Muscle of leg (tissue), 11 donors: Measurements from ENCODE around the gene CGB5. TPM values are rescaled to one million over a fixed set of nuclear protein-coding genes. Genes with fewer than 3 reads are reported as not detected.
"Not testable (repeated sequence)": the region's sequence is repeated elsewhere in the genome, so short reads cannot be mapped to it uniquely, and the experiment has no call there.

Source experiments
- DNase-seq: peaks from one replicate; pipeline ENCODE4 v3.0.0; 2013
- H3K27ac ChIP-seq: one replicate; pipeline ENCODE4 v1.5.1; 2013; ENCODE audit warnings: mild to moderate bottlenecking, low read length, control low read depth
- H3K27me3 ChIP-seq: one replicate; pipeline ENCODE4 v1.6.1; 2013; ENCODE audit warnings: low read length; ENCODE audit not compliant: control insufficient read depth, insufficient read depth
- H3K36me3 ChIP-seq: one replicate; pipeline ENCODE4 v1.6.1; 2013; ENCODE audit warnings: low read length; ENCODE audit not compliant: control insufficient read depth, insufficient read depth
- H3K4me1 ChIP-seq: one replicate; pipeline ENCODE4 v1.6.1; 2013; ENCODE audit warnings: low read length; ENCODE audit not compliant: control insufficient read depth, insufficient read depth
- H3K4me3 ChIP-seq: one replicate; pipeline ENCODE4 v1.5.1; 2013; ENCODE audit warnings: low read length, control low read depth
- H3K9me3 ChIP-seq: replicated peaks from 2 replicates; pipeline ENCODE4 v1.6.1; 2013; ENCODE audit warnings: low read depth, low read length; ENCODE audit not compliant: control insufficient read depth
- WGBS: methylation state at CpG from one replicate; pipeline ENCODE4 v1.1.5; 2013; ENCODE audit warnings: missing lambda C conversion rate; ENCODE audit not compliant: insufficient coverage; 5-methylcytosine and 5-hydroxymethylcytosine counted together
- polyA plus RNA-seq, 8 donors: library from polyadenylated mRNA; unstranded; fragments of 120-200 nt; gene quantifications; one replicate each; pipeline versions ENCODE4 v1.2.1 to v1.2.3, GENCODE V29; 2013; ENCODE audit warnings: inconsistent platforms in 1 of 8, low replicate concordance in 1 of 8; ENCODE audit not compliant: insufficient read length in 8 of 8, insufficient read depth in 1 of 8
- total RNA-seq: library from RNA; stranded (reverse); fragments of 120-200 nt; gene quantifications from one replicate; pipeline ENCODE4 v1.2.4, GENCODE V29; 2013

CGB5 gene
- total and polyA plus RNA-seq, 9 donors: 0.23 to 1.4 (median 0.51) TPM; not detected in 5

- peaks cover 21% of the 10 kb centered on the region for H3K4me1 ChIP-seq
- no peak overlapping the region for H3K27ac ChIP-seq
- H3K4me3 ChIP-seq: no peak overlapping the region
- H3K36me3 ChIP-seq: peaks cover under 1% of the 10 kb centered on the region
- H3K9me3 ChIP-seq: no peaks in the 10 kb centered on the region
- H3K27me3 ChIP-seq: peaks cover 47% of the 10 kb centered on the region
- WGBS: 28% methylated on average over 15 of the region's 16 CpGs
- no peak for DNase-seq
Observed at GRCh38 chr19:49020931-49021895, 22.4 kb upstream of the CGB5 start.

DNA sequence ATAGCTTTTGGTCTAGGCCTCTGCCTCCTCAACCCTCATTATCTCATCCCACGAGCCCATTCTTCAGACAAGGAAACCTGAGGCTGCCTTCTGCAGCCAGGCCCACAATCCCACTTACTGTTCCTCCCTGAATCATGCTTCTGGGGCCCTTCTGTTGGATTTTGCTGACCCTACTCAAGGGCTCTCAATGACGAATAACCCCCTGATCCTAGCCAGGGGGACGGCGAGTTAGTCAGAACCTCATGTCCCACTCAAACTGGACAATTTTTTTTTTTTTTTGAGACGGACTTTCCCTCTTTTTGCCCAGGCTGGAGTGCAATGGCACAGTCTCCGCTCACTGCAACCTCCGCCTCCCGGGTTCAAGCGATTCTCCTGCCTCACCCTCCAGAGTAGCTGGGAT lies 21.5 kb upstream of the CGB5 start:
- Histone ChIP-seq H3K36me3 (no peaks in the 10 kb centered on the region), H3K9me3 (no peaks in the 10 kb centered on the region), H3K27ac (no peak overlapping the region), H3K4me3 (no peak overlapping the region), H3K4me1 (peaks cover 21% of the 10 kb centered on the region), H3K27me3 (peaks cover 45% of the 10 kb centered on the region)
- WGBS: 88% methylated on average over 4 of the region's 9 CpGs
- DNase-seq: no peak

DNA sequence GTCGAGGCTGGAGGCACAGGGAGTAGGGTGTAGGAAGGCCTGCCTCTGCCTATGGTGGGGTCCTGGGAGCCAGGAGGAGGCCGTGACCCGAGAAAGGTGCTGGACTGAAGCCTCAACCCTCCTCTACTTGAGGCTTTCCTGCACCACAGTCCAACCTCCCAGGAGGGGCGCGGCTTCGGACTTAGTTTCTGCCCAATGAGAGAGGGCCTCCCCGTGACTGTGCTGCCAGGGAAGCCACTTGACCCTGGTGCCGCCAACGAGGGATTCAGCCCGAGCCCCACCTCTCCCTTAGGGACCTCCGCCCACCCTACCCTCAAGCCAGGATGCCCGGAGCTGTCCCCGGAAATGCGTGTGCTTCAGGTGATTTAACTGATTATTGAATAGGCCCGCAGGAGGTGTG lies 19.4 kb upstream of the CGB5 start, which contains the start of gene CGB3:
Gene CGB3 (minus strand): TSS at position 101 of the 400 bp plus-strand sequence. CDS start 362 bp downstream, outside the sequence.
- not testable (repeated sequence) for H3K36me3 ChIP-seq, H3K4me1 ChIP-seq, H3K9me3 ChIP-seq, H3K4me3 ChIP-seq, DNase-seq, H3K27ac ChIP-seq
- peaks cover 25% of the 10 kb centered on the region for H3K27me3 ChIP-seq
- no CpG with 5 or more reads among the region's 15 CpGs for WGBS

- H3K27ac ChIP-seq, H3K4me3 ChIP-seq, H3K4me1 ChIP-seq, H3K9me3 ChIP-seq, DNase-seq, H3K36me3 ChIP-seq: not testable (repeated sequence)
- peaks cover 16% of the 10 kb centered on the region for H3K27me3 ChIP-seq
- WGBS: no CpG with 5 or more reads among the region's 6 CpGs
Observed at GRCh38 chr19:49025088-49025487, 18.6 kb upstream of the CGB5 start.

DNA sequence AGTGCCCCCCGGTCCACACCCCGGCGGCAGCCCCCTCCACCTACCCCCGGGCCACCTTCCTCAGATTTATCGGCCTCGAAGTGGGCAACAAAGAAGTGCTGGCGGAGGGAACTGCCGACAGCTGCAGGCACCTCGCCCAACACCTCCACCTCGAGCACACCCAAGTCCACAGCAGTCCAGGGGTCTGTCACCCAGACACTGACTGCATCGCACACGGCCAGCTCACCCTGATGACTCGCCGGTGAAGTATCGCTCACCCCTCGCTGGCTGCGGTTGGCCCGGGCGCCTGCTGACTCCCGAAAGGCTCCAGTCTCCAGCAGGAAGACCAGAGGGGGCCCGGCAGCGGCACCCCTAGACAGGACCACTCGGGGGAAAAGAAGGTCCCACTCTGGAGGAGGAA lies 18.0 kb upstream of the CGB5 start:
- WGBS: 84% methylated on average over 8 of the region's 23 CpGs

DNA sequence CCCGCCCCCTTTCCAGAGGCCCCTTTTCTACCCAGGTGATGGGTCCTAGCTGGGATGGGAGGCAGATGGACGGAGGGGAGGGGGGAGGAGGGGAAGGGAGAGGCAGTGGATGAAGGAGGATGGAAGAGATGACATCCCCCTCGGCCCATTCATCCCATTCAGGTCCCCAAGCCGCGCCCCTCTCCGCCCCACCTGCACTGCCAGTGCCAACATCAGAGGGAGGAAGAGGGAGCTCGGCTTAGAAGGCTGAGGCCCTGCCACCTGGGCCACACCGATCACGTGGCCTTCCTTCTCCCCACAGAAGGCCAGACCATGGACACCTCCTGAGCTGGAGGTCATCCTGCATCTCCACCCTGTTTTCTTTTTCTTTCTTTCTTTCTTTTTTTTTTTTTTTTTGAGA lies 15.0 kb upstream of the CGB5 start:
- no CpG with 5 or more reads among the region's 9 CpGs for WGBS
- DNase-seq, H3K27ac ChIP-seq, H3K4me1 ChIP-seq, H3K9me3 ChIP-seq, H3K36me3 ChIP-seq, H3K4me3 ChIP-seq, H3K27me3 ChIP-seq: not testable (repeated sequence)

More for the DNA sequence above, 18.0 kb upstream of the CGB5 start:
- H3K4me1 ChIP-seq, H3K27ac ChIP-seq, H3K36me3 ChIP-seq, DNase-seq, H3K4me3 ChIP-seq, H3K9me3 ChIP-seq: not testable (repeated sequence)
- peaks cover 11% of the 10 kb centered on the region for H3K27me3 ChIP-seq

DNA sequence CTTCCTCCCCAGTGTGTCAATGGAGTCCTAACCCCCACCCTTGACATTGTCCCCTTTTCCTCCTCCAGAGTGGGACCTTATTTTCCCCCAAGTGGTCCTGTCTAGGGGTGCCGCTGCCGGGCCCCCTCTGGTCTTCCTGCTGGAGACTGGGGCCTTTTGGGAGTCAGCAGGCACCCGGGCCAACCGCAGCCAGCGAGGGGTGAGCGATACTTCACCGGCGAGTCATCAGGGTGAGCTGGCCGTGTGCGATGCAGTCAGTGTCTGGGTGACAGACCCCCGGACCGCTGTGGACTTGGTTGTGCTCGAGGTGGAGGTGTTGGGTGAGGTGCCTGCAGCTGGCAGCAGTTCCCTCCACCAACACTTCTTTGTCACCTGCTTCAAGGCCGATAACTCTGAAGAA lies 13.9 kb upstream of the CGB5 start:
- WGBS: no CpG with 5 or more reads among the region's 14 CpGs
- H3K4me1 ChIP-seq, DNase-seq, H3K9me3 ChIP-seq, H3K27me3 ChIP-seq, H3K27ac ChIP-seq, H3K36me3 ChIP-seq, H3K4me3 ChIP-seq: not testable (repeated sequence)

- not testable (repeated sequence) for H3K36me3 ChIP-seq, H3K4me1 ChIP-seq, DNase-seq, H3K4me3 ChIP-seq, H3K27ac ChIP-seq, H3K27me3 ChIP-seq, H3K9me3 ChIP-seq
- WGBS: no CpG with 5 or more reads among the region's 8 CpGs
Observed at GRCh38 chr19:49030323-49030722, 13.3 kb upstream of the CGB5 start.

DNA sequence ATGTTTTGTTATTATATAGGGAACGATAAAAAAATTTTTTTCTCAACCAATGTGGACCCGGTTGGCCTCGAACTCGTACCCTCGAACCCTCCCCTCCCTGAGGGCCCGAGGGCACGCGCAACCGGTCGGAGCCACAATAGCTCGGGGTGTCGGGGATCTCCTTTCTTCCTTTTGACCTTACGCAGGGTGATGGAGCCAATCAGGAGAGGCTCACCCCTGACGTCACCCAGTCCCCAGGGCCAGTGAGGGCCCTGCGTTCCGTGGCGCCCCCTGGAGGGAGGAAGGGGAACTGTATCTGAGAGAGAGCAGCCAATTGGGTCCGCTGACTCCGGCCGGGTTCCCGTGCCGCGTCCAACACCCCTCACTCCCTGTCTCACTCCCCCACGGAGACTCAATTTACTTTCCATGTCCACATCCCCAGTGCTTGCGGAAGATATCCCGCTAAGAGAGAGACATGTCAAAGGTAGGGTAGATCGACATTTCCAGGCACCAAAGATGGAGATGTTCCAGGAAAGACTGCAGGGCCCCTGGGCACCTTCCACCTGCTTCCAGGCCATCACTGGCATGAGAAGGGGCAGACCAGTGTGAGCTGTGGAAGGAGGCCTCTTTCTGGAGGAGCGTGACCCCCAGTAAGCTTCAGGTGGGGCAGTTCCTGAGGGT lies 11.9 kb upstream of the CGB5 start, which contains the start of gene CGB2:
Gene CGB2 (plus strand): TSS at position 249 of the 660 bp plus-strand sequence. CDS start 206 bp downstream, at position 455.
- 41% methylated on average over 7 of the region's 28 CpGs for WGBS

DNA sequence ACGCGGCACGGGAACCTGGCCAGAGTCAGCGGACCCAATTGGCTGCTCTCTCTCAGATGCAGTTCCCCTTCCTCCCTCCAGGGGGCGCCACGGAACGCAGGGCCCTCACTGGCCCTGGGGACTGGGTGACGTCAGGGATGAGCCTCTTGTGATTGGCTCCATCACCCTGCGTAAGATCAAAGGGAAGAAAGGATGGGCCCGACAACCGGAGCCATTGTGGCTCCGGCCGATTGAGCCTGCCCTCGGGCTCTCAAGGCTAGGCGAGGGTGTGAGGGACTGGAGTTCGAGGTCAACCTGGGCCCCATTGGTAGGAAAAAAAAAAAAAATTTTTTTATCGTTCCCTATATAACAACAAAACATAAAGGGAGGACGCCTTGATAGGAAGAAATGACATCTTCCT lies 6.8 kb upstream of the CGB5 start, which contains the start of gene CGB1:
Gene CGB1 (minus strand): TSS at position 81 of the 400 bp plus-strand sequence. CDS start 184 bp downstream, outside the sequence.
- H3K27me3 ChIP-seq, H3K4me1 ChIP-seq, H3K9me3 ChIP-seq, H3K36me3 ChIP-seq, H3K27ac ChIP-seq, DNase-seq, H3K4me3 ChIP-seq: not testable (repeated sequence)
- 40% methylated on average over 1 of the region's 18 CpGs for WGBS

More for the DNA sequence above, 11.9 kb upstream of the CGB5 start, which contains the start of gene CGB2:
- H3K36me3 ChIP-seq, DNase-seq, H3K27ac ChIP-seq, H3K27me3 ChIP-seq, H3K9me3 ChIP-seq, H3K4me3 ChIP-seq, H3K4me1 ChIP-seq: not testable (repeated sequence)
